HG03439 (cell line): ENCODE results near the gene CYP3A7.
"Not testable (repeated sequence)": the region's sequence is repeated elsewhere in the genome, so short reads cannot be mapped to it uniquely, and the experiment has no call there.

Experiments
- ATAC-seq: cut with Tn5 transposase; IDR thresholded peaks from one replicate; pipeline ENCODE4 v1.9.1; 2021; ENCODE audit warnings: mild to moderate bottlenecking, moderate library complexity; ENCODE audit not compliant: unreplicated experiment

CYP3A7 gene

DNA sequence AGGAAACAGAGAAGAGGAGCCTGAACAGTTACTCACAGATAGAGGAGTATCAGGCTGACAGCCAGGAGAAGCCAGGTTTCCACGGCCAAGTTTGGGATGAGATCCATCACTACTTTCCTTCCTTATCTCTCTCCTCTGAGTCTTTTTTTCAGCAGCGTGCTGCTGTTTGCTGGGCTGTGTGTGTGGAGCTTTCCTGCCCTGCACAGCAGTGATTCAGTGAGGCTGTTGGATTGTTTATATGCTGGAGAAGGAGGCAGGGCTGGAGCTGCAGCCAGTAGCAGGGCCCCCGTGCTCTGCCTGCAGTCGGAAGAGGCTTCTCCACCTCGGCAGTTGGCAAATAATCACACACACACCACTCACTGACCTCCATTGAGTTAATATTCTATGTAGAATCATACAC, at the start of gene CYP3A7:
Gene CYP3A7 (minus strand): TSS at position 210 of the 400 bp plus-strand sequence. CDS start 103 bp downstream, at position 107.
- no peak for ATAC-seq

DNA sequence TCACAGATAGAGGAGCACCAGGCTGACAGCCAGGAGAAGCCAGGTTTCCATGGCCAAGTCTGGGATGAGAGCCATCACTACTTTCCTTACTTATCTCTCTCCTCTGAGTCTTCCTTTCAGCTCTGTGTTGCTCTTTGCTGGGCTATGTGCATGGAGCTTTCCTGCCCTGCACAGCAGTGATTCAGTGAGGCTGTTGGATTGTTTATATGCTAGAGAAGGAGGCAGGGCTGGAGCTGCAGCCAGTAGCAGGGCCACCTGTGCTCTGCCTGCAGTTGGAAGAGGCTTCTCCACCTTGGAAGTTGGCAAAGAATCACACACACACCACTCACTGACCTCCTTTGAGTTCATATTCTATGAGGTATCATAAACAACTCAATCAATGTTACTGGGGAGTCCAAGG, 49.0 kb upstream of the CYP3A7 start, which contains the start of gene CYP3A4:
Gene CYP3A4 (minus strand): TSS at position 178 of the 400 bp plus-strand sequence. CDS start 103 bp downstream, at position 75.
- no peak for ATAC-seq

DNA sequence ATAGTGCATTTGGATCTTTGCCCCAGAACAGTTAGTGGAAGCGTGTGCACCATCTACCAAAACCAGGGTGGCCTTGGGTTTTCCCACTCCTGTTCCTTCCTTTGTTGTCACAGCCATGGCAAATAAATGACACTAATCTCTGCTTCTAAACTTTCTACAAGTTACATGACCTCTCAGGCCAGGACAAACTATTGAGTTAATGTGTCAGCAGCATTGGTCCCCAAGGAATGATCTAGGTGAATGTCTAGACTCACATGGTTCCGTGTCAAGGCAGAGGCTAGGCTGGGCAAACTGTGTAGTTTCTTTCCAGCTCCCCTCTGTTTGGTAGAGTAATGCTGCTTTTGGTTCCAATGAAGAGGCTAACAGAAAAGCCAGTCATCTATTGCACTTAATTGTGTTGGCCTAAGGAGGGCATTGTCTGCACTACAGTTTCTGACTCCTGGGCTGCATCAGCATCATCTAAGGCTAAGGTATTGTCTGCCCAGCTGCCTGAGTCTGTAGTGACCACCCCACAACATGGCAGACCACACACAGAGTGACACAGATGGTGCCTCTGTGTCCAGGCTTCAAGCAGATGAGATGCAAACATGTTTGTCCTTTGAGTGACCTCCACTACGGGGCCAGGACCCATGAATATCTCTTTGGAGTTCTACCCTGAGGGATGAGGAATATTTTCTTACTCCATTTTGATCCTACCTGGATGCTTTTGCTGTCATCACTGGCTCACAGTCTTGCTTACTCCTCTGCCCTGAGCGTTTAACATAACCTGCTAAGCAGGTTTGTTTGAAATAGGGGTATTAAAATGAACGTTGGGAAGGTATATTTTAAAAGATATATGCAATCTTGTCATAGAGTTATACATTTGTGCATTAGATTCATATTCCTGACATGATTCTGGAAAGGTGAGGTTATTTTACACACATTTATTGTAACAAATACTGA, 47.3 kb upstream of the CYP3A7 start:
- ATAC-seq: no peak

DNA sequence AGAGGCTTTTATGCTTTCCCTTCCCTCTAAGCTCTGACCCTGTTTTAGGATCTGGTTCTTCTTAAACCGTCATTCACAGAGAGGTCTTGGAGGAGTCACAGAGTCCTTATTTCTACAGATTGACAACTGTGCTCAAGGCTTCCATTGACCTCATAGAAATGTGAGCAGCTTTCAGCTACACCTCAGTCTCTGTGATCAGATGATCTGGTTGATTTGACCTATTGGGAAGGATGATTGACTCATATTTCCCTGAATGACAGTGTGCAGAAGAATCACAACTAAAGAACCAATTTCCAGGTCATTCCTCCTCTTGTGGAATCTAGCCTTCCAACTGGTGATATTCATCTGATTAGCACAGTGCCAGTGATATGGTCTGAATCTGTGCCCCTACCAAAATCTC, 45.6 kb upstream of the CYP3A7 start:
- ATAC-seq: no peak

DNA sequence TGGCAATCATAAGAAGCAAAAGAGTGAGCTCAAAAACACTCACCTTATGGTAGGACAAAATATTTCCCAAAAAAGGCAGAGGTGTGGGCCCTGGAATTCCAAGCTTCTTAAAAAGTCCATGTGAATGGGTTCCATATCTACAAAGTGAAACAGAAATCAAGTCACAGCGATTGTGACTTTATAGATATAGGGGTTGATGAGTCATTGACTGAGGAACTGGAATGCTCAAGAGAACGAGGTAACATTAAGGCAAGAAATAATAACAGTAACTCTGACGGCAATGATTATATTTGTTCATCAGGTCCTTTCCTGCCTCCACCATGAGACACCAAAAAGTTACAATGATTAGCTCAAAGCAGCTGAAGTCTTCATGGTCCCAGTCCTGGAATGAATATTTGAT, 45.0 kb upstream of the CYP3A7 start:
- ATAC-seq: no peak

DNA sequence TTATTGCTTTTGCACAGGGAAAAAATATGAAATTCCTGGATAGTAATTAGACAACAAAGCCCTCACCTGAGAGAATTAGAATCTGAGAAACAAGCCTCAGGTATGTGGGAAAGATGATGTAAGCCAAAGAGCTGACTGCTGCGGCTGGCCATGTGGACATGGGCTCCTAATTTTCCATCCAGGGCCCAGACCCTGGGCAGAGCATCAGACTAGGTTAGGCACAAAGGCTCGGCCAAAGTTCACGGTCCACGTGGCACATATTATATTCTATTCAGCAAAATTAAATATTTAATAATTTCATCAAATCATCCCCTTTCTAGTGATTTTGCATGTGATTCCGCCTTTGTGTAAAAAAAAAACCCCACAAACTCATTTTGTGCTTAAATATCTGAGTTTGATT, 43.9 kb upstream of the CYP3A7 start:
- ATAC-seq: no peak

DNA sequence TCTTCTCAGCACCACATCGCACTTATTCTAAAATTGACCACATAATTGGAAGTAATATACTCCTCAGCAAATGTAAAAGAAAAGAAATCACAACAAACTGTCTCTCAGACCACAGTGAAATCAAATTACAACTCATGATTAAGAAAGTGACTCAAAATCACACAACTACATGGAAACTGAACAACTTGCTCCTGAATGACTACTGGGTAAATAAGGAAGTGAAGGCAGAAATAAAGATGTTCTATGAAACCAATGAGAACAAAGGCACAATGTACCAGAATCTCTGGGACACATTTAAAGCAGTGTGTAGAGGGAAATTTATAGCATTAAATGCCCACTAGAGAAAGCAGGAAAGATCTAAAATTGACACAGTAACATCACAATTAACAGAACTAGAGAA, 38.4 kb upstream of the CYP3A7 start:
- not testable (repeated sequence) for ATAC-seq

DNA sequence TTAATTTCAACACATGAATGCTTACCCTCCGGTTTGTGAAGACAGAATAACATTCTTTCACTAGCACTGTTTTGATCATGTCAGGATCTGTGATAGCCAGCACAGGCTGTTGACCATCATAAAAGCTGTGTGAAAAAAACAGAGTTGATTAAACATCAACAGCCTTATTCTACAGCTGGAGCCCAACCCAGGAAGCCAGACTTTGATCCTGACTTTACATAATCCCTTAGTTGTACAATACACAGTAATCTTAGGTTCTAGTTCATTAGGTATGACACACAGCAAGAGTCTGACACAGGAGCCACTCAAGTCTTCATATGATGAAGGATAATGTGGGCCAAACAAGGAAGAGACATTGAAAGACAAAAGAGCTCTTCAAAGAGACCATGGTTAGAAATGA, 37.6 kb upstream of the CYP3A7 start:
- no peak for ATAC-seq

DNA sequence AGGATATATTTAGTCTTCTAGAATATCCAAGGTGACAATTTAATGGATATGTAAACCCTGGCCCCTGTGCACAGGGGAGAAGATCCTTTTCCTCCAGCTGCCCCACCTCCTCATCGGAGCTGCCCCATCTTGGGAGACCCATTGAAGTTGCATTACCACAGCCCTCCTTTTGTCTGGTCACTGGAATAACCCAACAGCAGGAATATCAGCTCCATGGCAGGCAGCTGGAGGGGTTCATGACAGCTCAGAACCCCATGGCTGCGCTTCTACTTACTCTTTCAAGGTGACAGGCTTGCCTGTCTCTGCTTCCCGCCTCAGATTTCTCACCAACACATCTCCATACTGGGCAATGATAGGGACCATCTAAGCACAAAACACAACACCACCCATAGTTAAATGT, 34.5 kb upstream of the CYP3A7 start:
- ATAC-seq: not testable (repeated sequence)

DNA sequence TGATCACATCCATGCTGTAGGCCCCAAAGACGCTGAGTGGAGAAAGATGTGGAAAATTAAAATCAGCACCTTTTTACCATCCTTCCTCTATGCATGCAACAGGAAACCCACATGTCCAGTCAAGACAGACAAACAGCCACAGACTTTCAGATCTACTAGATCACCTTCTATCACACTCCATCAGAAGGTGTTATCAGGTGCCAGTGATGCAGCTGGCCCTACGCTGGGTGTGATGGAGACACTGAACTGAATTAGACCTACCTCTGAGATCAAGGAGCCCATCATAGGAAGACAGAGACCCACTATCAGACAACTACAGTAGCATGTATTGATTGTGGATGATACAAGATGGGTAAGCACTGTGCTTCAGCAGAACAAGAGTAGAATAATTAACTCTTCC, 33.5 kb upstream of the CYP3A7 start:
- ATAC-seq: no peak

DNA sequence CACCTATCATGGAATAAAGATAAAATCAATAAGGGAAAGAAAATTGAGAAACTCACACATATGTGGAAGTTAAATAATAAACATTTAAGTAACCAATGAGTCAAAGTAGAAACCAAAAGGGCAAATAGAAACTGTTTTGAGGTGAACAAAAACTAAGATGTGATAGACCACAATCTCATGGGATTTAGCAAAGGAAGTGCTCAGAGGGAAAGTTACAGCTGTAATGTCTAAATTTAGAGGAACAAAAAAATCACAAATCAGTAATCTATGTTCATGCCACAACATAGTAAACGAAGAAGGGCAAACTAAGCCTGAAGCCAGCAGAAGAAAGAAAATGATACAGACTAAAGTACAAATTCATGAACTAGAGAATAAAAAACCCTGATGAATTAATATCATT, 32.7 kb upstream of the CYP3A7 start:
- ATAC-seq: peak; percentile 72

DNA sequence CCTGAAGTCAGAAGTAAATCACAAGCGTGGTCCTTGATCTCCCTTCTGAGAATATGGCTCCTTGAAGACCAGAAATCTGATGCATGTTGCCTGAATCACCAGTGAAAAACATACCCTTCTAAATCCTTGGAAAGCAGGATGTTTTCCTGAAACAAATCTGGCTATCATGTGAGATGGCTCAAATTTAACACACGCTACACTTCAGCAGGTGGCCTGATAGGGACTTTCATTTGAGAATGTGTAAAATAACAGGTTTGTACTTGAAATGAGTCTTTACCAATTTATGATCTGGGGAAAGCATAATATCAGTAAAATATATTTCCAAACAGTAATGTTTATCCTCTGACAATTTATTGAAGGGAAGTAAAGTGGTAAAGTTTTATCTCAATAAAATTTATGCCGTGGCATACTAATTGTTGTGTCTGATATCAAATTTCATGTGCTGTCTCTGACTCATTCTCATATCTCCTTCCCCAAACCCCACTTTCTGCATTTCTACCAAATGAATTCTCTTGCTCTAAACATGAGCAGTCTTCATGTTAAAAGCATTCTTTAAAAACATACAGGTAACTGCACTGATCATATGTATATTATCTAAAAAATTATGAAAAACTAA, 31.6 kb upstream of the CYP3A7 start:
- no peak for ATAC-seq

DNA sequence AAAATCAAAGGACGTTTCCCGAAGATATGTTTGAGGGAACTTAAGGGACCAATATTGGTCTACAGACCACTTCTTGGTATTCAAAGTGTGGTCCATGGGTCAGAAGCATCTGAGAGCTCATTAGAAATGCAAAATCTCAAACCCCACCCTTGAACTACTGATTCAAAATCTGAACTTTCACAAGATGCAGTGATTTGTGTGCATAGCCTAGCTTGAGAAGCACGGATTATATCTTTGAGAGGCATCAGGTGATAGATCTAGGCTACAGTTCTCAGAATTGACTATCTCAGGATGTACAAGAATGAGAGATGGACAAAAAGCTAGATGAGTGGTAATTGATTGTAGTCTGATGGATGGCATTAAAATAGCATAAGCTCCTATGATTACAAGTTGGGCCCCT, 29.5 kb upstream of the CYP3A7 start:
- ATAC-seq: no peak

DNA sequence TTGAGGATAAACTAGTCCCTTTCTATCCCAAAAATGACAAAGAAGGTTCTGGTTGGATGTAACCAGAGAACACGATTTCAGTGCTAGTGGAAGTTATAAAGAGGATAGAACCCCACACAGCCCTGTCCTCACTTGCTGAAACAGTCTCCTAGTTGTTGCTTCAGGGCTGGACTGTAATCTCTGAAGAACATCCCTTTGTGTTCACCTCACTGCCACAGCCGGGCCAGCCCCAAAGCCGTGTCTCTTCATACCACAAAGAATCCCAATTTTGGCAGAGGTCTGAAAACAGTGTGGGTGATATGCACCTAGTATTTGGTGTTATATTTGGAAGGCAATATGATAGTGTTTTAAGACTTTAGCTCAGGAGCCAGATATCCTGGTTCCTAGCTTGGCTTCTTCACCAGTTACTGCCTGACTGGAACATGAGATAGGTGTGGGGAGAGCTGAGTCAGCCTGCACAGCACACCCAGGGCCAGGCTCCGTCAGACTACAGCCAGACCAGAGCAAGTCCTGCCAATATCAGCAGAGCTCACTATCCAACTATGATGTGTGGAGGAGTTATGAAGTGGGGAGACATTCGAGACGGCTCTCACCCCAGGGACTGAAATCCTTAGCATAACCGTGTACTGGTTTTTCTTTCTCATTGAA, 27.8 kb upstream of the CYP3A7 start:
- no peak for ATAC-seq

DNA sequence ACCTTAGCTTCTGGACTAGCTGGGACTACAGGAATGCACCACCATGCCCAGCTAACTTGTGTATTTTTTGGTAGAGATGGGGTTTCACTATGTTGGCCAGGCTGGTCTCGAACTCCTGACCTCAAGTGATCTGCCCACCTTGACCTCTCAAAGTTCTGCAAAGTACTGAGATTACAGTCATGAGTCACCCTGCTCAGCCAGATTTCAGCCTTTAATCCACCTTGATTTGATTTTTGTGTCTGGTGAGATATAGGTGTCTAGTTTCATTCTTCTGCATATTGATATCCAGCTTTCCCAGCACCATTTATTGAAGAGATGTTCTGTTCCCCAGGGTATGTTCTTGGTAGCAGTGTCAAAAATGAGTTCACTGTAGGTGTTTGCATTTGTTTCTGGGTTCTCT, 20.1 kb upstream of the CYP3A7 start:
- no peak for ATAC-seq

DNA sequence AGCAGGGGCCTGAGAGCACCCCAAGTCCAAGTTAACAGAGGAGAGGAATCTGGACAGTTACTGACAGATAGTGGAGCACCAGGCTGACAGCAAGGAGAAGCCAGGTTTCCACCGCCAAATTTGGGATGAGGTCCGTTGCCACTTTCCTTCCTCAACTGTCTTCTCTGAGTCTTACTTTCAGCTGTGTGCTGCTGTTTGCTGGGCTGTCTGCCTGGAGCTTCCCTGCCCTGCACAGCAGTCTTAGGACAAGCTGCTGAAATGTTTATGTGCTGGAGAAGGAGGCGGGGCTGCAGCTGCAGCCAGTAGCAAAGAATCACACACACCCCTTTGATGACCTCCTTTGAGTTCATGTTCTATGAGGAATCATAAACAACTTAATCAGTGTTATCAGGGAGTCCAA, 17.4 kb upstream of the CYP3A7 start:
- ATAC-seq: no peak

DNA sequence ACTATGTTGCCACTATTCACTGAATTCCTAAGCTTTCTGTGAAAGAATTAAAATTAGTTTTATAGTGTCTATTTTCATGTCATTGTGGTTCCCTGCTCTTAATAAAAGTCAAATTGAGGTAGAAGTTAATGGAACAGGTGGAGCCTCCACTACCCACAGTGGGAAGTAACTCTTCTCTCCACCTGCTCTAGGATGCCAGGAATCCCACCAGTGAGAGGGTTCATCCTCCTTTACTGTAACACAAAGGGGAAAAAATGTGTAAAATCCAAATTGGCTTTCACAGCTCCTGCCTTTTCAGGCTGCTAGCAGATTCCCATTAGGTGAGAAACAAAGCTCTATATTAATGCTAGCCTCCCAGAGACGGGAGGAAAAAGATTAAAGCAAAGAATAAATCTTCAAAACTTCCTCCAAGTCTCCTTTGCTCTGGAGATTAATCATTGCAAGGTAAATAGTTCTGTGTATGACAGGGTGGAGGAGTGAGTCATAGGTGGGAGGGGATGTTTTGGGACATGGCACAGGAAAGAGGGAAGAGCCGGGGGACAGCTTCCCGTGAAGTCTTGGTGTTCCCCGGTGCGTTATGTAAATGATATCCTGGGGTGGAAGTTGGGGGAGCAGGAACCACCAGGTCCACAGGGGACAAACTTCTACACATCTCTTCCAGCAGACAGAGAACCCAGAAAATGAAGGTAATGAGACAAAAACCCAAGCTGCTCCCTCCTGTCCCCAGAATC, 16.5 kb upstream of the CYP3A7 start:
- ATAC-seq: not testable (repeated sequence)

DNA sequence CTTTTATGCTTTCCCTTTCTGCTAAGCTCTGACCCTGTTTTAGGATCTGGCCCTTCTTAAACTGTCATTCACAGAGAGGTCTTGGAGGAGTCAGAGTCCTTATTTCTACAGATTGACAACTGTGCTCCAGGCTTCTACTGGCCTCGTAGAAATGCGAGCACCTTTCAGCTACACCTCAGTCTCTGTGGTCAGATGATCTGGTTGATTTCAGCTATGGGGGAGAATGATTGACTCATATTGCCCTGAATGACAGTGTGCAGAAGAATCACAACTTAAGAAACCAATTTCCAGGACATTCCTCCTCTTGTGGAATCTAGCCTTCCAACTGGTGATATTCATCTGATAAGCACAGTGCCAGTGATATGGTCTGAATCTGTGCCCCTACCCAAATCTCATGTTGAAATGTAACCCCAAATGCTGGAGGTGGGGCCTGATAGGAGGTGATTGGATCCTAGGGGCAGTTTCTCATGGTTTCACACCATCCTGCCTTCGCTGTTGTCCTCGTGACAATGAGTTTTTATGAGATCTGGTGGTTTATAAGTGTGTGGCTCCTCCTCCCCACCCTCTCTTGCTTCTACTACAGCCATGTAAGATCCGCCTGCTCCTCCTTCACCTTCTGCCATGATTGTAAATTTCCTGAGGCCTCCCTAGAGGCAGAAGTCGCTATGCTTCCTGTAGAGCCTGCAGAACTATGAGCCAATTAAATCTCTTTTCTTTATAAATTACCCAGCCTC, 14.0 kb upstream of the CYP3A7 start:
- no peak for ATAC-seq

DNA sequence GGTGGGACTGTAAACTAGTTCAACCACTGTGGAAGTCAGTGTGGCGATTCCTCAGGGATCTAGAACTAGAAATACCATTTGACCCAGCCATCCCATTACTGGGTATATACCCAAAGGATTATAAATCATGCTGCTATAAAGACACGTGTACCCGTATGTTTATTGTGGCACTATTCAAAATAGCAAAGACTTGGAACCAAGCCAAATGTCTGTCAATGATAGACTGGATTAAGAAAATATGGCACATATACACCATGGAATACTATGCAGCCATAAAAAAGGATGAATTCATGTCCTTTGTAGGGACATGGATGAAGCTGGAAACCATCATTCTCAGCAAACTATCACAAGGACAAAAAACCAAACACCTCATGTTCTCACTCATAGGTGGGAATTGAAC, 11.9 kb upstream of the CYP3A7 start:
- ATAC-seq: not testable (repeated sequence)

DNA sequence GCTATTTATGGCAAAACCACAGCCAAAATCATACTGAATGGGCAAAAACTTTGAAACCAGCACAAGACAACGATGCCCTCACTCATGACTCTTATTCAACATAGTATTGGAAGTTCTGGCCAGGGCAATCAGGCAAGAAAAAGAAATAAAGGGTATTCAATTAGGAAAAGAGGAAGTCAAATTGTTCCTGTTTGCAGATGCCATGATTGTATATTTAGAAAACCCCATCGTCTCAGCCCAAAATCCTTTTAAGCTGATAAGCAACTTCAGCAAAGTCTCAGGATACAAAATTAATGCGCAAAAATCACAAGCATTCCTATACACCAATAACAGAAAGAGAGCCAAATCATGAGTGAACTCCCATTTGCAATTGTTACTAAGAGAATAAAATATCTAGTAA, 10.4 kb upstream of the CYP3A7 start:
- not testable (repeated sequence) for ATAC-seq
